RWPE2 (cell line): ENCODE data around the gene DDX54.
A peak's percentile ranks its signal among the peaks of the same experiment; 100 is the strongest.

Experiments
- ATAC-seq: fragments of 200-7000 bp; cut with Tn5 transposase; 3 replicates; pipeline ENCODE4 v1.9.1; 2021; ENCODE audit warnings: low read depth
- DNase-seq: peaks from one replicate; pipeline ENCODE4 v3.0.0-alpha.2; 2020; ENCODE audit warnings: low spot score
- H3K27ac ChIP-seq: fragments of 450-650 bp; 2 replicates; pipeline ENCODE4 v1.5.1; 2017; ENCODE audit warnings: mild to moderate bottlenecking; ENCODE audit not compliant: poor library complexity, severe bottlenecking
- H3K27me3 ChIP-seq: fragments of 250-450 bp; sonication (Bioruptor Pico); 2 replicates; pipeline ENCODE4 v1.5.1; 2021; ENCODE audit warnings: mild to moderate bottlenecking, moderate library complexity; ENCODE audit not compliant: insufficient read depth, poor library complexity, severe bottlenecking
- H3K36me3 ChIP-seq: fragments of 250-450 bp; sonication (Bioruptor Pico); 2 replicates; pipeline ENCODE4 v1.5.1; 2020; ENCODE audit warnings: low read depth, mild to moderate bottlenecking, moderate library complexity
- H3K4me1 ChIP-seq: fragments of 250-450 bp; sonication (Bioruptor Pico); 2 replicates; pipeline ENCODE4 v1.5.1; 2021; ENCODE audit warnings: mild to moderate bottlenecking, moderate library complexity; ENCODE audit not compliant: insufficient read depth, poor library complexity, severe bottlenecking
- H3K4me3 ChIP-seq: fragments of 250-450 bp; sonication (Bioruptor Pico); 2 replicates; pipeline ENCODE4 v1.5.1; 2021; ENCODE audit warnings: mild to moderate bottlenecking, moderate library complexity; ENCODE audit not compliant: severe bottlenecking
- H3K9me3 ChIP-seq: fragments of 250-450 bp; sonication (Bioruptor Pico); 2 replicates; pipeline ENCODE4 v1.5.1; 2021; ENCODE audit warnings: mild to moderate bottlenecking, moderate library complexity; ENCODE audit not compliant: severe bottlenecking
- TF ChIP-seq, protein P1 (sequence below): fragments of 450-650 bp; IDR thresholded peaks from one replicate; pipeline ENCODE4 v1.5.1; 2017; ENCODE audit warnings: mild to moderate bottlenecking, moderate library complexity; ENCODE audit not compliant: poor library complexity, severe bottlenecking

The DDX54 gene, protein sequence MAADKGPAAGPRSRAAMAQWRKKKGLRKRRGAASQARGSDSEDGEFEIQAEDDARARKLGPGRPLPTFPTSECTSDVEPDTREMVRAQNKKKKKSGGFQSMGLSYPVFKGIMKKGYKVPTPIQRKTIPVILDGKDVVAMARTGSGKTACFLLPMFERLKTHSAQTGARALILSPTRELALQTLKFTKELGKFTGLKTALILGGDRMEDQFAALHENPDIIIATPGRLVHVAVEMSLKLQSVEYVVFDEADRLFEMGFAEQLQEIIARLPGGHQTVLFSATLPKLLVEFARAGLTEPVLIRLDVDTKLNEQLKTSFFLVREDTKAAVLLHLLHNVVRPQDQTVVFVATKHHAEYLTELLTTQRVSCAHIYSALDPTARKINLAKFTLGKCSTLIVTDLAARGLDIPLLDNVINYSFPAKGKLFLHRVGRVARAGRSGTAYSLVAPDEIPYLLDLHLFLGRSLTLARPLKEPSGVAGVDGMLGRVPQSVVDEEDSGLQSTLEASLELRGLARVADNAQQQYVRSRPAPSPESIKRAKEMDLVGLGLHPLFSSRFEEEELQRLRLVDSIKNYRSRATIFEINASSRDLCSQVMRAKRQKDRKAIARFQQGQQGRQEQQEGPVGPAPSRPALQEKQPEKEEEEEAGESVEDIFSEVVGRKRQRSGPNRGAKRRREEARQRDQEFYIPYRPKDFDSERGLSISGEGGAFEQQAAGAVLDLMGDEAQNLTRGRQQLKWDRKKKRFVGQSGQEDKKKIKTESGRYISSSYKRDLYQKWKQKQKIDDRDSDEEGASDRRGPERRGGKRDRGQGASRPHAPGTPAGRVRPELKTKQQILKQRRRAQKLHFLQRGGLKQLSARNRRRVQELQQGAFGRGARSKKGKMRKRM

DNA sequence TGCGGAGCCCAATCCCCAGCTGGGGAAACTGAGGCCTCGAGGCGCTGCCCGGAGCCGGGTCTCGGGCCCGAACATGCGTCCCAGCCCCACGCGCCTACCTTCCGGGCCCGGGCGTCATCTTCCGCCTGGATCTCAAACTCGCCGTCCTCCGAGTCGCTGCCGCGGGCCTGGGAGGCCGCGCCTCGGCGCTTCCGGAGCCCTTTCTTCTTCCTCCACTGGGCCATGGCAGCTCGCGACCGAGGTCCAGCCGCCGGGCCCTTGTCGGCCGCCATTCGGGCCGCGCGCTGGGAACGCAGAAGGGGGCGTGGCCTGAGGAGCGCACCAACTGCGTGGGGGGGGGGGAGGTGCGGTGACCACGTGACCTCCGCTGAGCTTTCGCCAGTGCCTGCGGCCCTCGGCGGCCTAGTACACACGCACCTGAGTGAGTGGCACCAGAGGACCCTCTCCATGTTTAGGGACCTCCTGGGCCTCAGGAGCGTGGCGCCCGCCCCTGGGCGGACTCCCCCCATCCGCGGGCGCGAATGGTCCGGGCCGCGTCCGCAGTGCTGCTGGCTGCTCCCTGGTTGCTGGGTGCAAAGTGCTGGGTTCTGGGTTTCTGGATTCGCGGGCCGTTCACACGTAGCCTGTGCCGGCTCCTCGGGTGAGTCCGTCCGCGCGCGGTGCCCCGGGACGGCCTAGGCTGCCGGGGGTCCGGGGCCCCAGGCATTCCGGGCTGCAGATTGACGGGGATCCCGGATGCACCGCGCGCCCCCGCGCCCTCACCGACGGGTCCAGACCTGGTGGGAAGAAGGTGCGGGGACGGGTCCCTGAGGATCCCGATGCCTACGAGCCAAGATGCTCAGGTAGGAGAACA is at the start of gene DDX54, which contains the start of gene RITA1:
TSS of gene DDX54 (minus strand) at position 299 of the 853 bp plus-strand sequence. CDS start at position 272, 27 bp downstream.
TSS of gene RITA1 (plus strand) at position 542 of the 853 bp plus-strand sequence. CDS start 1,026 bp downstream, outside the sequence.
- Histone ChIP-seq H3K27ac (peak within 1 kb of the TSS; percentile 81), H3K36me3 (peaks cover 42% of the 10 kb centered on the region), H3K27me3 (no peaks in the 10 kb centered on the region), H3K4me3 (peak within 1 kb of the TSS; percentile 87), H3K4me1 (peaks cover 3% of the 10 kb centered on the region), H3K9me3 (no peaks in the 10 kb centered on the region)
- peak; percentile 82 for DNase-seq
- peak; percentile 55 for ATAC-seq
- TF ChIP-seq, protein P1, sequence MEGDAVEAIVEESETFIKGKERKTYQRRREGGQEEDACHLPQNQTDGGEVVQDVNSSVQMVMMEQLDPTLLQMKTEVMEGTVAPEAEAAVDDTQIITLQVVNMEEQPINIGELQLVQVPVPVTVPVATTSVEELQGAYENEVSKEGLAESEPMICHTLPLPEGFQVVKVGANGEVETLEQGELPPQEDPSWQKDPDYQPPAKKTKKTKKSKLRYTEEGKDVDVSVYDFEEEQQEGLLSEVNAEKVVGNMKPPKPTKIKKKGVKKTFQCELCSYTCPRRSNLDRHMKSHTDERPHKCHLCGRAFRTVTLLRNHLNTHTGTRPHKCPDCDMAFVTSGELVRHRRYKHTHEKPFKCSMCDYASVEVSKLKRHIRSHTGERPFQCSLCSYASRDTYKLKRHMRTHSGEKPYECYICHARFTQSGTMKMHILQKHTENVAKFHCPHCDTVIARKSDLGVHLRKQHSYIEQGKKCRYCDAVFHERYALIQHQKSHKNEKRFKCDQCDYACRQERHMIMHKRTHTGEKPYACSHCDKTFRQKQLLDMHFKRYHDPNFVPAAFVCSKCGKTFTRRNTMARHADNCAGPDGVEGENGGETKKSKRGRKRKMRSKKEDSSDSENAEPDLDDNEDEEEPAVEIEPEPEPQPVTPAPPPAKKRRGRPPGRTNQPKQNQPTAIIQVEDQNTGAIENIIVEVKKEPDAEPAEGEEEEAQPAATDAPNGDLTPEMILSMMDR, result no peak

DNA sequence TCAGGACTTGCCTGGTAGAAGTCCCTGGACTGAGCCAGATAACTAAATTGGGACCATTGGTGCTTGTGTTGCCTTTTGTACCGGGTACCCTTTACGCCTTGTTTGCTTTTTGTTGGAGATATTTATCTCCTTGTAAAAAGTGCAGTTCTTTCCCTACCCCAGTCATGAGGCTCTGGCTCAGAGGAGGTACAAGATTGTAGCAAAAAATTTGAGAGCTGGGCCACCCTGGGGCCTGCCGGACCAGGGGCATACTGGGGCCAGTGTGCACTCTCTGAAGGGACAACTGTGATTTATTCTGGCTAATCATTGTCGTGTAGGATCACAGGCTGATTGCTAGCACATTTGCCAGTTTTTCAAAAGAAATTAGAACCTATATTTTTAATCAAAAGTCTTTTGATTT is 49.2 kb upstream of the DDX54 start:
- TF ChIP-seq, protein P1, result no peak
- DNase-seq, result no peak
- no peak overlapping the region for H3K27ac ChIP-seq
- H3K9me3 ChIP-seq, result no peaks in the 10 kb centered on the region
- peaks cover 10% of the 10 kb centered on the region for H3K4me1 ChIP-seq
- peaks cover 67% of the 10 kb centered on the region for H3K36me3 ChIP-seq
- H3K27me3 ChIP-seq, result no peaks in the 10 kb centered on the region
- H3K4me3 ChIP-seq, result no peak overlapping the region
- no peak for ATAC-seq

DNA sequence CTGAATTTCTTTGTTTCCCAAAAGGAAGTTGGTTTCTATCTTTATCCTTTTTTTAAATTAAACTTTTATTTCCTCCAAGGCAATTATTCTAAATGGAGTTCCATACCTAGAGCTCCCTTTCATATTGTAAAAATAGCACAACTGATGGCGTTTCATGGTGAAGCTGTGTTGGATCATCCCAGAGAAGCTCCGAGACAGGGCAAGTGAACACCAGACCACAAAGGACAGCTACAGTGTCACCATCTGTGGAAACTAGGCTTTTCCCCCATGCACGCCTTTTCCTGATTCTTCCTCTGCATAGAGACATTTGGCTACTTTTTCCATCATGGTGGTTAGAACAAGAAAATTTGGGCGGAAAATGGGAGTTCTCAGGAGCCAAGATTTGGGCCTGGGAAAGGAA is 48.7 kb upstream of the DDX54 start:
- H3K27ac ChIP-seq, result no peak overlapping the region
- H3K4me1 ChIP-seq, result peaks cover 10% of the 10 kb centered on the region
- no peaks in the 10 kb centered on the region for H3K27me3 ChIP-seq
- no peak for ATAC-seq
- peaks cover 68% of the 10 kb centered on the region for H3K36me3 ChIP-seq
- H3K9me3 ChIP-seq, result no peaks in the 10 kb centered on the region
- no peak for DNase-seq
- TF ChIP-seq, protein P1, result no peak
- no peak overlapping the region for H3K4me3 ChIP-seq

DNA sequence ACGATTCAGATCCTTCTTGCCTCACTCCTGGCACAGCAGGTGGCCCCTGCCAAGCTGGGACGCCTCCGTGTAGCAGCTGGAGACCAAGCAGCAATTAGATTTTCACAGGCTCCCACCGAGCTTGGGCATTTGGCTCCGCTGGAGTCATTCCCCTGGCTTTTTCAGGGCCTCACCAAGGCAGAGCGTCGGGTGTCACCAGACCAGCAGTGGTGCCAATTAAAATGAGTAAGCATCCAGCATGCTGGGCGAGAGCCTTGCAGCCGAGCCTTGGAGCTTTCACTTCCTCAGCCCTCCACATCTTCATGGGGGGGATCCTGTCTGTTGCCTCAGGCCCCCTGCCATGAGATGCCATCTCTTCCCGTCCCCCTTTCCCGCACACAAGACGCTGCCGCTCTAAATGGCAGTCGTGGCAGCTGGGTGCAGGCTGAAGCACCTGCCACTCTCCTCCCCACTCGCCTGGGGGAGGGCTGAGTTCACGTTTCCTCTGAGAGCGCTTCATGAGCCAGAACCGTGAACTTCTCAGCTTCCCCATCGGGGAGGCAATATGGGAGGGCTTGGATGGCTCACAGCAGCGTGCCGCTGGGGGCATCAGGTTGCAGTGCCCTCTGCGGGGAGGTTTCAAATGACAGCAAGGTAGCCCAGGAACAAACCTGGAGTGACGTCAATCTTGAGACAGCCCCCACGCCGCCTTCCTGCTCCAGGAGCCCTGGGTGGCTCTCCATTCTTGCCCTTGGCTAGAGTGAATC is 47.7 kb upstream of the DDX54 start:
- Histone ChIP-seq H3K36me3 (peaks cover 69% of the 10 kb centered on the region), H3K9me3 (no peaks in the 10 kb centered on the region), H3K4me1 (peaks cover 10% of the 10 kb centered on the region), H3K4me3 (no peak overlapping the region), H3K27me3 (no peaks in the 10 kb centered on the region), H3K27ac (peak overlapping the region; percentile 77)
- DNase-seq (no peak), ATAC-seq (no peak)
- TF ChIP-seq, protein P1, result no peak
